Smooth muscle cell (in vitro differentiated cells): ENCODE measurements around the gene SCN8A. TPM values are rescaled to one million over a fixed set of nuclear protein-coding genes. Genes with fewer than 3 reads are reported as not detected.
A peak's percentile ranks its signal among the peaks of the same experiment; 100 is the strongest.

Experiments
- DNase-seq: peaks from one replicate; lab custom pipeline; 2025; ENCODE audit not compliant: unreplicated experiment; lab: John Stamatoyannopoulos, UW
- H2AFZ ChIP-seq: fragments of 200-600 bp; sonication (generic); 2 replicates; pipeline ENCODE4 v1.6.0; 2016; ENCODE audit warnings: antibody characterized with exemption, low read depth, mild to moderate bottlenecking
- H3F3A ChIP-seq: fragments of 200-600 bp; sonication (generic); 2 replicates; pipeline ENCODE4 v1.6.0; 2017; ENCODE audit warnings: antibody characterized with exemption, low read depth
- H3K27ac ChIP-seq: fragments of 200-600 bp; sonication (generic); 2 replicates; pipeline ENCODE4 v1.5.1; 2016; ENCODE audit warnings: low read depth, mild to moderate bottlenecking
- H3K27me3 ChIP-seq: fragments of 200-600 bp; sonication (generic); 2 replicates; pipeline ENCODE4 v1.6.1; 2016; ENCODE audit warnings: low read depth, mild to moderate bottlenecking
- H3K36me3 ChIP-seq: fragments of 200-600 bp; sonication (generic); 2 replicates; pipeline ENCODE4 v1.5.1; 2016; ENCODE audit warnings: low read depth
- H3K4me1 ChIP-seq: fragments of 200-600 bp; sonication (generic); 2 replicates; pipeline ENCODE4 v1.5.1; 2016; ENCODE audit warnings: low read depth
- H3K4me2 ChIP-seq: fragments of 200-600 bp; sonication (generic); 2 replicates; pipeline ENCODE4 v1.6.0; 2016; ENCODE audit warnings: mild to moderate bottlenecking
- H3K4me3 ChIP-seq: fragments of 200-600 bp; sonication (generic); 2 replicates; pipeline ENCODE4 v1.5.1; 2016; ENCODE audit warnings: mild to moderate bottlenecking
- H3K79me2 ChIP-seq: fragments of 200-600 bp; sonication (generic); 2 replicates; pipeline ENCODE4 v1.6.0; 2016; ENCODE audit warnings: low read depth, mild to moderate bottlenecking
- H3K9ac ChIP-seq: fragments of 200-600 bp; sonication (generic); 2 replicates; pipeline ENCODE4 v1.6.0; 2016; ENCODE audit warnings: low read depth
- H3K9me3 ChIP-seq: fragments of 200-600 bp; sonication (generic); replicated peaks from 2 replicates; pipeline ENCODE4 v1.5.1; 2016; ENCODE audit warnings: low read depth
- H4K20me1 ChIP-seq: fragments of 200-600 bp; sonication (generic); 2 replicates; pipeline ENCODE4 v1.6.0; 2016; ENCODE audit warnings: low read depth
- WGBS: methylation state at CpG from one replicate; pipeline ENCODE4 v1.1.7; 2016; ENCODE audit warnings: low lambda C conversion rate; 5-methylcytosine and 5-hydroxymethylcytosine counted together
- polyA plus RNA-seq: library from polyadenylated mRNA; unstranded; fragments of >200 nt; fragmentation: Nextera tagmentation; extraction: Ambion mirVana; gene quantifications from 2 replicates; pipeline ENCODE4 v1.2.1, GENCODE V29; 2016
- total RNA-seq: library from RNA; depleted of rRNA; stranded (reverse); fragments of >200 nt; gene quantifications from 2 replicates; pipeline ENCODE4 v1.2.3, GENCODE V29; 2014
- TF ChIP-seq, protein P1 (sequence below): fragments of 200-600 bp; sonication (generic); IDR thresholded peaks from 2 replicates; pipeline ENCODE4 v1.5.1; 2017; ENCODE audit warnings: borderline replicate concordance, mild to moderate bottlenecking, antibody characterized with exemption; ENCODE audit not compliant: insufficient read depth, poor library complexity, severe bottlenecking

The SCN8A gene
- total and polyA plus RNA-seq, 2 experiments from 2014 or later: 0.38 to 4.5 TPM

DNA sequence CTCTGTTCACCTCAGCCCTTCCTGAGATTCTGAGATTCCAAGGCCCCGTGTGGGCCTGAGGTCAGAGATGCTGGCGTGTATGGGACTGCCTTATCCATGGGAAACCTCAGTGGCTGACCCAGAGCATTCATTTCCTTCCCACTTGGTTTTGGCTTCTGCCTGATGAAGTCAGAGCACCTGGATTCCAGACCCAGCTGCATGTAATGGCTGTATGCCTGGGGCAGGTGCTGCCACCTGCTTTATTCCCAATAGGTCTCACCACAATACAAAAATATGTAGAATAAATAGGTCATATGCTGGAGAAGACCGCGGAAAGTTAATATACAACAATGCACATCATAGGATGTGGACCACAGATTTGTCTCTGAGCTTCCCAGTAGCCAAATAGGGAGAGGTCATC lies 231.9 kb downstream of the SCN8A start:
- H3K9me3 ChIP-seq: no peaks in the 10 kb centered on the region
- WGBS: 93% methylated on average over 4 of the region's 4 CpGs
- no peak for DNase-seq
- no peak overlapping the region for H3K4me3 ChIP-seq
- no peak overlapping the region for H2AFZ ChIP-seq
- no peaks in the 10 kb centered on the region for H3K36me3 ChIP-seq
- H4K20me1 ChIP-seq: peaks cover 24% of the 10 kb centered on the region
- H3K27ac ChIP-seq: no peak overlapping the region
- peaks cover 9% of the 10 kb centered on the region for H3F3A ChIP-seq
- no peak overlapping the region for H3K4me2 ChIP-seq
- no peaks in the 10 kb centered on the region for H3K79me2 ChIP-seq
- no peaks in the 10 kb centered on the region for H3K27me3 ChIP-seq
- TF ChIP-seq, protein P1, sequence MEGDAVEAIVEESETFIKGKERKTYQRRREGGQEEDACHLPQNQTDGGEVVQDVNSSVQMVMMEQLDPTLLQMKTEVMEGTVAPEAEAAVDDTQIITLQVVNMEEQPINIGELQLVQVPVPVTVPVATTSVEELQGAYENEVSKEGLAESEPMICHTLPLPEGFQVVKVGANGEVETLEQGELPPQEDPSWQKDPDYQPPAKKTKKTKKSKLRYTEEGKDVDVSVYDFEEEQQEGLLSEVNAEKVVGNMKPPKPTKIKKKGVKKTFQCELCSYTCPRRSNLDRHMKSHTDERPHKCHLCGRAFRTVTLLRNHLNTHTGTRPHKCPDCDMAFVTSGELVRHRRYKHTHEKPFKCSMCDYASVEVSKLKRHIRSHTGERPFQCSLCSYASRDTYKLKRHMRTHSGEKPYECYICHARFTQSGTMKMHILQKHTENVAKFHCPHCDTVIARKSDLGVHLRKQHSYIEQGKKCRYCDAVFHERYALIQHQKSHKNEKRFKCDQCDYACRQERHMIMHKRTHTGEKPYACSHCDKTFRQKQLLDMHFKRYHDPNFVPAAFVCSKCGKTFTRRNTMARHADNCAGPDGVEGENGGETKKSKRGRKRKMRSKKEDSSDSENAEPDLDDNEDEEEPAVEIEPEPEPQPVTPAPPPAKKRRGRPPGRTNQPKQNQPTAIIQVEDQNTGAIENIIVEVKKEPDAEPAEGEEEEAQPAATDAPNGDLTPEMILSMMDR: no peak
- peaks cover 15% of the 10 kb centered on the region for H3K4me1 ChIP-seq
- no peak overlapping the region for H3K9ac ChIP-seq

DNA sequence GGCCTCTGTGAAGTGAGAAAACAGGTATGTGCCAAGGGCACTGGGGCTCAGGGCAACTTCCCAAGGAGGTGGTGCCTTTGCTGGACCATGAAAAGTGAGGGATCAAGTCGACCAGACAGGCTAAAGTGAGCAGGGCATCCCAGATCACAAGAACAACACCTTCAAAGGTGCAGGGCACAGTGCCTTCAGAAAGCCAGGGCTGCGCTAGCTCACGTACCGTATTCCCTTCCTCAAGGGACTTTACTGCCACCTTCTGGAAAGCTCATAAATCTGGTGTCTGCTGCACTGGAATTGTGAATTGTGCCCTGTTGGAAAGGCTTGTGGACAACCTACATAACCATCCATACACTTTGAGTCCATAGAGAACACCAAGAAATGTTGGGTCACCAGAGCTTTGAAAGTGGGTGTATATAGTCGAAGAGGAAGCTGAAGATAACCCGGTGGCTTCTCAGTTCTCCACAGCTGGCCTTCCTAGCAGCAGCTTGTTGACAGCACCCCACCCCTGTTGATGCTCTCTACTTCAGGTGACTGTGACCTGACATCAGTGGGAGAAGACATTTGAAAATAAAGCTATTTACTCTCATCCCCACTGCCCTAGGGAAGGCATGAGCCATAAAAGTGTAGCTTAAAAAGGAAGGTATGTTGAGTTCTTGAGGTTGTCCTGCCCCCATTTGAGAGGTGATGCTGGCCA lies 233.0 kb downstream of the SCN8A start:
- Histone ChIP-seq H3K79me2 (no peaks in the 10 kb centered on the region), H4K20me1 (peaks cover 28% of the 10 kb centered on the region), H3K4me3 (no peak overlapping the region), H3K27me3 (no peaks in the 10 kb centered on the region), H3K9me3 (no peaks in the 10 kb centered on the region), H3K36me3 (no peaks in the 10 kb centered on the region), H3K4me2 (no peak overlapping the region), H3K9ac (no peak overlapping the region), H2AFZ (no peak overlapping the region), H3K4me1 (peaks cover 24% of the 10 kb centered on the region), H3K27ac (no peak overlapping the region), H3F3A (peaks cover 9% of the 10 kb centered on the region)
- no peak for DNase-seq
- WGBS: 34% methylated on average over 6 of the region's 6 CpGs
- TF ChIP-seq, protein P1: peak; percentile 52

DNA sequence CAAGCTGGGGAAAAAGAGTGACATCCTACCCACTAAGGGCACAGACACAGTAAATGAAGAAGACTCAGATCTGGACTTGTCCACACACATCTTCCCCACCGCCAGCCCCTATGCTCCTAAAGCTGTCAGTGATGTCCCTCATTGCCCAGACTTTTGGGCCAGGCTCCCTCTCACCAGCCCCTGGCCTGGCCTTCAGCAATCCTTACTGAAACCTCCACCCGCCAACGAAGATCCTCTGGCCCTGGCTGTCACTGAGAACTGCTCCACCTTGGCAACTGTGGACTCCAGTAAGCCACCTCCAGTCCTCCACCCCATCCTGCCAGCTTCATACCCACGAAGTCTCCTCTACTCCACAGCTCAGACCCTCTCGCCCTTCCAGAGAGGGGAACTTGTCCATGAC lies 234.2 kb downstream of the SCN8A start:
- Histone ChIP-seq H3K27me3 (no peaks in the 10 kb centered on the region), H3K27ac (no peak overlapping the region), H3K9me3 (no peaks in the 10 kb centered on the region), H2AFZ (no peak overlapping the region), H4K20me1 (peaks cover 28% of the 10 kb centered on the region), H3K79me2 (no peaks in the 10 kb centered on the region), H3K4me1 (peaks cover 20% of the 10 kb centered on the region), H3K9ac (no peak overlapping the region), H3F3A (peaks cover 9% of the 10 kb centered on the region), H3K4me2 (no peak overlapping the region), H3K4me3 (no peak overlapping the region), H3K36me3 (no peaks in the 10 kb centered on the region)
- WGBS: 97% methylated on average over 5 of the region's 5 CpGs
- TF ChIP-seq, protein P1: no peak
- no peak for DNase-seq

DNA sequence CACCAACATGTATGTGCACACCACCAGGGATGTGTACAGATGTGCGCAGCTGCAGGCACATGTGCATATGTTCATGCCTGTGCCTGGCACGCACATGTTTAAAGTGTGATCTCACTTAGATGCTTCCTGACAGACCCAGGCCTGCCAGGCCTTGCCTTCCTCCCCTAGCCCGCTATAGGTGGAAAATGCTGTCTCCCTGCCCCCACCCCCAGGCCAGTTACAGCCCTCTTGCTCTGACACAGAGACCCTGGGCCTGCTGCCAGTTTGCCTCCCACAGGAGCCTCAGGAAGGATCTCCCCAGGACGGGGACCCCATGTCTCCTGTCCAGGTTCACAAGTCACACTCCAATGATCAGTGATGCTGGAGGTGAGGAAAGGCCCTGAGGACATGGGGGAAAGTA lies 235.8 kb downstream of the SCN8A start:
- Histone ChIP-seq H3K27ac (no peak overlapping the region), H3K79me2 (no peaks in the 10 kb centered on the region), H4K20me1 (peaks cover 28% of the 10 kb centered on the region), H3K9ac (no peak overlapping the region), H3K9me3 (no peaks in the 10 kb centered on the region), H2AFZ (no peak overlapping the region), H3K4me2 (no peak overlapping the region), H3F3A (peaks cover 9% of the 10 kb centered on the region), H3K27me3 (no peaks in the 10 kb centered on the region), H3K36me3 (no peaks in the 10 kb centered on the region), H3K4me1 (peaks cover 28% of the 10 kb centered on the region), H3K4me3 (no peak overlapping the region)
- 85% methylated on average over 4 of the region's 4 CpGs for WGBS
- no peak for DNase-seq
- TF ChIP-seq, protein P1: no peak
